Fibroblast of pulmonary artery (primary cell): ENCODE results near the gene PTPRZ1.
A peak's percentile ranks its signal among the peaks of the same experiment; 100 is the strongest.

Experiments used
- DNase-seq: peaks from one replicate; pipeline ENCODE4 v3.0.0-alpha.2; 2010; ENCODE audit warnings: low read depth
- H3K4me3 ChIP-seq: replicated peaks from 2 replicates; pipeline ENCODE4 v1.5.1; 2011; ENCODE audit warnings: low read depth, mild to moderate bottlenecking, control low read depth, low read length, moderate library complexity
- TF ChIP-seq, protein P1 (sequence below): IDR thresholded peaks from 2 replicates; pipeline ENCODE4 v1.5.1; 2011; ENCODE audit warnings: mild to moderate bottlenecking, control low read depth, low read length, inconsistent platforms; ENCODE audit errors: missing control alignments

PTPRZ1 gene

GRCh38 chr7:122055073-122055472, 182.1 kb downstream of the PTPRZ1 start:
- no peak overlapping the region for H3K4me3 ChIP-seq
- DNase-seq: no peak
- TF ChIP-seq, protein P1, sequence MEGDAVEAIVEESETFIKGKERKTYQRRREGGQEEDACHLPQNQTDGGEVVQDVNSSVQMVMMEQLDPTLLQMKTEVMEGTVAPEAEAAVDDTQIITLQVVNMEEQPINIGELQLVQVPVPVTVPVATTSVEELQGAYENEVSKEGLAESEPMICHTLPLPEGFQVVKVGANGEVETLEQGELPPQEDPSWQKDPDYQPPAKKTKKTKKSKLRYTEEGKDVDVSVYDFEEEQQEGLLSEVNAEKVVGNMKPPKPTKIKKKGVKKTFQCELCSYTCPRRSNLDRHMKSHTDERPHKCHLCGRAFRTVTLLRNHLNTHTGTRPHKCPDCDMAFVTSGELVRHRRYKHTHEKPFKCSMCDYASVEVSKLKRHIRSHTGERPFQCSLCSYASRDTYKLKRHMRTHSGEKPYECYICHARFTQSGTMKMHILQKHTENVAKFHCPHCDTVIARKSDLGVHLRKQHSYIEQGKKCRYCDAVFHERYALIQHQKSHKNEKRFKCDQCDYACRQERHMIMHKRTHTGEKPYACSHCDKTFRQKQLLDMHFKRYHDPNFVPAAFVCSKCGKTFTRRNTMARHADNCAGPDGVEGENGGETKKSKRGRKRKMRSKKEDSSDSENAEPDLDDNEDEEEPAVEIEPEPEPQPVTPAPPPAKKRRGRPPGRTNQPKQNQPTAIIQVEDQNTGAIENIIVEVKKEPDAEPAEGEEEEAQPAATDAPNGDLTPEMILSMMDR: no peak

DNA sequence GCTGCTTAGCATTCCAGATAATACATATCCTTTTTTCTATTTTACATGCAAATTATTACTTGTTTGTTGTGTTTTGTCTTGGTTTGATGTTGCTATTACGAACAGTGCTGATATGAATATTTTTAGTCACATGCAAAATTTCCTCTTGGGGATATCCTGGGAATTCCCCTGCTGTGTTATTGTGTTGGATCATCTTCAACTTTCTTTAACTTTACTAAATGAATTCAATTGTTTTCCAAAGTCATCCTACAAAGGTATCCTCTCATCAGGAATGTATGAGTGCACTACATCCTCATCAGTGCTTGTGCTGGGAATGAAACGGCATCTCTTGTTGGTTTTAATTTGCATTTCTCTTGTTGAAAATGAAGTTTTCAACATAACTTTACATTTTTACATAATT, 184.0 kb downstream of the PTPRZ1 start:
- TF ChIP-seq, protein P1: no peak
- peak; percentile 69 for DNase-seq
- H3K4me3 ChIP-seq: no peak overlapping the region

DNA sequence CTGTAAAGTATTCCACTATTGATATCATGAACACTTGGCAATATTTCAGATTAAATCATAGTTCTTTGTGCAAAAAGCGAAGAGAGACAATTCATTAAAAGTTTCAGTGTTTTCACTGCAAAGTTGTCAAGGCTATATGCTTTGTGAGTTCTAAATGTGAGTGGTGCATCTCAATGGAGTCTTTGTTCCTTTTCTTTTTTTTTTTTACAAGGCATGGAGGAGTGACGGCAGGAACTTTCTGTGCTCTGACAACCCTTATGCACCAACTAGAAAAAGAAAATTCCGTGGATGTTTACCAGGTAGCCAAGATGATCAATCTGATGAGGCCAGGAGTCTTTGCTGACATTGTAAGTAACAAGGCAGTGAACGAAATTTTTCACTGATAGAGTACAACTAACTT, 186.6 kb downstream of the PTPRZ1 start:
- H3K4me3 ChIP-seq: no peak overlapping the region
- no peak for DNase-seq
- TF ChIP-seq, protein P1: no peak

DNA sequence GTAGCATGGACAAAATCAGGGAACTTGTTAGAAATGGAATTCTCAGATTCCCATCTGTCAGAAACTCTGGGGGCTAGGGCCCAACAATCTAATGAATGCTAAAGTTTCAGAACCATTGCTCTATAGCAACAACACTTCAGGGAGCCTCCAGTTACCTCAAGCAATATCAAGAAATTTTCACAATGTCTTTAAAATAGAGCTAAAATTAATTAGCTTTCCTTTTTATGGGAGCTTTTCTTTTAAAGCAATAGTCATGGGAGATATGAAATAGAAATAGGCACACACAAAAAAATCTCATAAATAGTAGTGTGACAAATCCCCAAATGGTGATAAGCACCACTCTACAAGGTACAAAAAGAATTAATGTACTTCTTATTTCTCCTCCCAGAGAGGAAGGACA, 190.2 kb downstream of the PTPRZ1 start:
- DNase-seq: no peak
- no peak overlapping the region for H3K4me3 ChIP-seq
- TF ChIP-seq, protein P1: no peak

DNA sequence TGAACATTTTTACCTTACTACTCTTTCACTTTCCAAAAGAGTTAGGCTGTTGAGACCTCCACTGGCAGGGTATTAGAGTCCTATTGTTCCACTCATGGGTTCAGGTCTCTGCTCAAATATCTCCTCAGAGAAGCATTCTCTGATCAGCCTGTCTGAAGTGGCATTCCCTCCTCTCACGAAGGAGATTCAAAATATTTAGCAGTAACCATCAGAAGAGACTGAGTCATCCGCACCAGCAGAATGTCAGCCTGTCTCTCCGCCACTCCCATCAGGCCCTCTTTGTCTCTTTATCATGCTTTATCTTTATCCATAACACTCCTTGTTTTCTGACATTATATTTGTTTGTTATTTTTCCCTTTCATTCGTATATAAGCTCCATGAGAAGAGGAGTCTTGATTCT, 192.0 kb downstream of the PTPRZ1 start:
- TF ChIP-seq, protein P1: no peak
- H3K4me3 ChIP-seq: no peak overlapping the region
- DNase-seq: no peak

GRCh38 chr7:122067077-122067476, 194.1 kb downstream of the PTPRZ1 start:
- no peak overlapping the region for H3K4me3 ChIP-seq
- TF ChIP-seq, protein P1: no peak

DNA sequence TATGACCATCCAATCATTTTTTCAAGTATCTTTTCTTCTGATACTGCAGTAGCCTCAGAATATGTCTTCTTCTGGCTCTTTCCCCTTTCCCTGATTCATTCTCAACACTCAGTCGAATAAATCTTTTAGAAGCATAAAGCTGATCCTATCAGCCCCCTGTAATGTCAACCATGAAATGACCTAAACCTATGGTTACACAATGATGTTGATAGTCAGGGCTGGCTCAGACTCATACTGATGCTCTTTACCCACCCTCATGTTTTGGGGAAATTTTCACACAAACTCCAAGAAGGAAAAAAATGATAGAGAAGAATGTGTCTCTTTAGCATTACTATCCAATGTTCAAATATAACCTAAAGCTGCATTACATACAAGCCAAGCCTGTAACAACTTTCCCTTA, 195.1 kb downstream of the PTPRZ1 start:
- H3K4me3 ChIP-seq: no peak overlapping the region
- no peak for DNase-seq
- TF ChIP-seq, protein P1: no peak

More at GRCh38 chr7:122067077-122067476, 194.1 kb downstream of the PTPRZ1 start:
- no peak for DNase-seq
